ENCODE results near the gene SPRR2D. TPM values are rescaled to one million over a fixed set of nuclear protein-coding genes. Genes with fewer than 3 reads are reported as not detected.

The SPRR2D gene
- total and polyA plus RNA-seq, 2 donors (not counting 3 experiments of a cell fraction or from before 2014, with no cell fraction given) = not detected

GRCh38 chr1:153087652-153088051, 46.7 kb upstream of the SPRR2D start:
- Histone ChIP-seq H3K9ac (replicated peaks; ENCODE audit: extremely low read depth, insufficient read depth, low read length) (no peak overlapping the region), H3K4me2 (ENCODE audit: insufficient read depth, low read length) (no peak overlapping the region), H3K9me1 (replicated peaks; ENCODE audit: control insufficient read depth, extremely low read depth, insufficient read depth, low read length) (no peaks in the 10 kb centered on the region), H3K4me1 (ENCODE audit: control insufficient read depth, extremely low read depth, insufficient read depth, low read length) (no peaks in the 10 kb centered on the region), H3K79me2 (ENCODE audit: control insufficient read depth, insufficient read depth, low read length) (no peaks in the 10 kb centered on the region), H3K9me3 (replicated peaks; ENCODE audit: control insufficient read depth, insufficient read depth, low read length) (no peaks in the 10 kb centered on the region), H3K4me3 (replicated peaks in 1 of 3; ENCODE audit: insufficient read depth in 1 of 3, low read depth in 1 of 3, low read length in 3 of 3) (no peak overlapping the region), H4K20me1 (replicated peaks; ENCODE audit: control insufficient read depth, extremely low read depth, insufficient read depth, low read length) (no peaks in the 10 kb centered on the region), H3K27me3 (ENCODE audit: control insufficient read depth in 2 of 2, insufficient read depth in 2 of 2, low read length in 2 of 2) (no peaks in the 10 kb centered on the region), H3K36me3 (ENCODE audit: control insufficient read depth in 2 of 2, extremely low read depth in 1 of 2, insufficient read depth in 2 of 2, low read length in 2 of 2) (no peaks in the 10 kb centered on the region), H2AFZ (ENCODE audit: low read depth, low read length) (no peak overlapping the region), H3K27ac (ENCODE audit: insufficient read depth, low read depth, low read length) (no peak overlapping the region)
- CTCF ChIA-PET = interaction anchor here (0.8 kb wide), 1 partner anchor 23 kb away, joined by 3 read pairs; no protein-coding TSS in a partner anchor
- BruUV-seq (replicated peaks) = no TSS peak
- TF ChIP-seq GATA2 (IDR thresholded peaks at IDR 0.05; ENCODE audit: insufficient read depth, insufficient read length, low read depth, low read length) (no peak), CTCF (IDR thresholded peaks at IDR 0.05; ENCODE audit: extremely low read depth in 1 of 2, insufficient read depth in 1 of 2, low read depth in 1 of 2, low read length in 2 of 2) (no peak), JUN (IDR thresholded peaks at IDR 0.05; ENCODE audit: borderline replicate concordance, insufficient read depth, insufficient read length, low read depth) (no peak), MYC (IDR thresholded peaks at IDR 0.05; ENCODE audit: low read depth, low read length) (no peak), POLR2A (IDR thresholded peaks at IDR 0.05; ENCODE audit: low read depth, low read length) (no peak), EZH2 (IDR thresholded peaks at IDR 0.05; ENCODE audit: borderline replicate concordance, low read depth, low read length, severe bottlenecking) (no peak), FOS (IDR thresholded peaks at IDR 0.05; ENCODE audit: borderline replicate concordance, insufficient read depth, low read length) (no peak), POLR2AphosphoS5 (IDR thresholded peaks at IDR 0.05; ENCODE audit: insufficient read depth, low read depth, low read length) (no peak)
- TF ChIP-seq, protein P1, sequence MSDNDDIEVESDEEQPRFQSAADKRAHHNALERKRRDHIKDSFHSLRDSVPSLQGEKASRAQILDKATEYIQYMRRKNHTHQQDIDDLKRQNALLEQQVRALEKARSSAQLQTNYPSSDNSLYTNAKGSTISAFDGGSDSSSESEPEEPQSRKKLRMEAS (IDR thresholded peaks at IDR 0.05; ENCODE audit: insufficient read depth, insufficient read length) = no peak
- POLR2A ChIA-PET = no interaction called here
- FAIRE-seq = no peak
- dilution Hi-C loops (cut with MboI; ENCODE audit: extremely low pct_ligation_motif_present, low sequenced_read_pairs) = no loop called here
- intact Hi-C loops (cut with micrococcal nuclease) = no loop called here
- DNase-seq (ENCODE audit: low read depth, low spot score) = no peak
